Measurements from ENCODE around the gene GLS2.
"Not testable (repeated sequence)": the region's sequence is repeated elsewhere in the genome, so short reads cannot be mapped to it uniquely, and the experiment has no call there.

Gene GLS2

DNA sequence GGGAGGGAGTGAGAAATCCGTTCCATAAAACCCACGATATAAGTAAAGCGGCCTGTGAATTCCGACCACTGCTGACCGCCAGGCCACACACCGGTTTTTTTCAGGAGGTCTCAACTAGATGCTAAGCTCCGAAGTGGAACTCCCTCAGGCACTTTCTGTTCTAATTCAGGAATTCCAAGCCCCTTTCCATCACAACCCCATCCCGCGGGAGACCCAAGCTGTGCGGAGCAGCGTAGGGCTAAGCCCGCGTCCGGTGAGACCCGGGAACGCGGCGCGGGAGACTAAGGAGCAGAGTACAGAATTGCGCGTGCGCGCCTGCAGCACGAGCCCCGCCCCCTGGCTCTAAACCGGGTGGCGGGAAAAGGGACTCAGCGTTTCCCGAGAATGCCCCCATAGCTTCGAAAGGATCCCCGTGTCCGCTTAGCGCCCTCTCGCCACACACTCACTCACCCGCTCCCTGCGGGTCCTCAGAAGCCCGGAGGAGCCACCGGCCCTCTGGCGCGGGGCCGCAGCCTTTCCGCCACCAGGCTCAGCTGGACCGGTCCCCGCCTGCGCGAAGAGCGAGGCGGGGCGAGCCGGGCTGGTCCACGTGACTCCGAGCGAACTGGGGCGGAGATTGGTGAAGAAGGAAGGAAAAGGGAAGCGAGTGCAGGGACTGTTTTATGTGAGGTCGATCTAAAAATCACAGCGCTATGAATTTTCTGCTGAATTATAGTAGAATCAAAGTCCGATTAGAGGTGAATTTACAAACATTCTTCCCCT is 38.9 kb downstream of the GLS2 start, which contains the start of gene TIMELESS:
TSS of gene TIMELESS (minus strand) at position 567 of the 762 bp plus-strand sequence. CDS start 15,256 bp downstream, outside the sequence.
- peak; percentile 47 to 60 for DNase-seq (ENCODE audit: low read depth in 2 of 2)

DNA sequence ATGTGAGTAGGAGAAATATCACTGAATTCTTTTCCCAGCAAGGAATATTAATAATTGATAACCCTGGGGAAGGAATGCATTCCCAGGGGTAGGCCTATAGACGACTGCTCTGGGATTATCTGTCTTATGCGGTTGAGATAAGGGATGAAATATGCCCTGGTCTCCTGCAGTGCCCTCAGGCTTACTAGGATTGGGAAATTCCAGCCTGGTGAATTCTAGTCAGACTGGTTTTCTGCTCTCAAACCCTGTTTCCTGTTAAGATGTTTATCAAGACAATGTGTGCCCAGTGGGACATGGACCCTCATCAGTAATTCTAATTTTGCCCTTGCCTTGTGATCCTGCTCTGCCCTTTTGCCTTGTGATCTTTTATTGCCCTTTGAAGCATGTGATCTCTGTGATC is 44.8 kb downstream of the GLS2 start:
- DNase-seq (ENCODE audit: low read depth in 2 of 2), result not testable (repeated sequence)

DNA sequence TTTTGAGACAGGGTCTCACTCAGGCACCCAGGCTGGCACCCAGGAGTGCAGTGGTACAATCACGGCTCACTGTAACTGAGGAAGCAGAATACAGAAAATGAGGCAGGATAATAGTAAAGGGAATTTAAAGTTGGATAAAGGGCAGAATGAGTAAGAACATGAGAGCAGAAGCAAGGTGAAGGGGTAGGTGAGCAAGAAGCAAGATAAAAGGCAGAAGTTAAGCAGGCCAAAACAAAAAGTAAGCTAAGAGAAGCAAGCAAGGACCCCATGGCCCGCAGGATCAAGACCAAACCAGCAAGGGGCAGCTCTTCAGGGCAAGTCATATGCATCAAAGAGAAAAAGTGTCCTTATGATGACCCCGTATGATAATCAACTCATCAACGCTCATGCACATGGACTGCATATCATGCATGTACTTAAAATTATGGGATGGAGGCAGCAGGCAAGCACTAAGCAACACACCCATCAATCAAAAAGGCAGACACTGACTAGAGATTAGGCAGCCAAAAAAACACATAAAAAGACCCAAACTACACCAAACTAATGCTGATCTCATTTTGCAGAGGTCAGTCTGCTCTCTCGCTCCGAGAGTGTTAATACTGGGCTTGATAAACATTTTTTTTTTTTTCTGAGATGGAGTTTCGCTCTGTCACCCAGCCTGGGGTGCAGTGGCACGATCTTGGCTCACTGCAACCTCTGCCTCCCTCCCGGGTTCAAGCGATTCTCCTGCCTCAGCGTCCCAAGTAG is 50.4 kb downstream of the GLS2 start:
- no peak for DNase-seq (ENCODE audit: low read depth in 2 of 2)

DNA sequence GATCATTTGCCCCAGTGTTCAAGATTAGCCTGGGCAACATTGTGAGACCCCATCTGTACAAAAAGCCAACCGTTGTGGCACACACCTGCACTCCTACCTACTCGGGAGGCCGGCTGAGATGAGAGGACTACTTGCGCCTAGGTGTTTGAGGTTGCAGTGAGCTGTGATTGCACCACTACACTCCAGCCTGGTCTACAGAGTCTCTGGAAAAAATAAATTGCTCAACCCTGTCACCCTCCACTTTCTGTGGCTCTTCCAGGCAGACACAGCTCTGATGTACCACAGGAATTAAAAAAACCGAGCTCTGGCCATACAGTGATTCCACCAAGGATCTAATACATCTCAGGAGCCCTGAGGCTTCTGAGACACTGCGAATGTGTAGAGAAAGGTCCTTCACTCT is 53.1 kb downstream of the GLS2 start:
- no peak for DNase-seq (ENCODE audit: low read depth in 2 of 2)

DNA sequence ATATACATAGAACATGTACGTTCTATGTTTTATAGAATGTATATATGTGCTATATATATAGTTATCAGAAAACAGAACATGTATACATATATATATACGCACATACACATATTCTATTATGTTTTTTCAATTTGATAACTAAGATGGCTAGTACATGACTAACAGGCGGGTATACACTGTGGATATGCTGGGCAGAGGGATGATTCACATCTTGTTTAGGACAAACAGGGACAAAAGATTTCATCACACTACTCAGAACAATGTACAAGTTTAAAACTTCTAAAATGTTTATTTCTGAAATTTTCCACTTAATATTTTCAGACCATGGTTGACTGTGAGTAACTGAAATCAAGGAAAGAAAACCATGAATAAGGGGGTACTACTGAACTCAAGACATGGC is 56.1 kb downstream of the GLS2 start:
- no peak for DNase-seq (ENCODE audit: low read depth in 2 of 2)

DNA sequence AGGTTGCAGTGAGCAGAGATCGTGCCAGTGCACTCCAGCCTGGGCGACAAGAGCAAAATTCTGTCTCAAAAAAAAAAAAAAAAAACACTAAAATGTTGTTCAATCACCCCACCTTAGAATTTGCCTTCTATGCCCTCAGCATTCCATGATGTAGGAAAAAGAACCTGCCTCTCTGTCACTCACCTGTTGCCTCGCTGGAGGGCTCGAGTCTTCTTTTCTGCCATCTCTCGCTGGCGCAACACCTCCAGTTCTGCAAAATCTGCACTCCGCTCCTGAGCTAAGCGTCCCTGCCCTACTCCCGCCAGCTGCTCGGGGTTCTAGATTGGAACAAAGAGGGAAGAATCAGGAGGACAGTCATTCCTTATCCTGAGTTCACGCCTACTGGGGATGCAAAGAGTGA is 56.7 kb downstream of the GLS2 start:
- DNase-seq (ENCODE audit: low read depth in 2 of 2), result no peak

DNA sequence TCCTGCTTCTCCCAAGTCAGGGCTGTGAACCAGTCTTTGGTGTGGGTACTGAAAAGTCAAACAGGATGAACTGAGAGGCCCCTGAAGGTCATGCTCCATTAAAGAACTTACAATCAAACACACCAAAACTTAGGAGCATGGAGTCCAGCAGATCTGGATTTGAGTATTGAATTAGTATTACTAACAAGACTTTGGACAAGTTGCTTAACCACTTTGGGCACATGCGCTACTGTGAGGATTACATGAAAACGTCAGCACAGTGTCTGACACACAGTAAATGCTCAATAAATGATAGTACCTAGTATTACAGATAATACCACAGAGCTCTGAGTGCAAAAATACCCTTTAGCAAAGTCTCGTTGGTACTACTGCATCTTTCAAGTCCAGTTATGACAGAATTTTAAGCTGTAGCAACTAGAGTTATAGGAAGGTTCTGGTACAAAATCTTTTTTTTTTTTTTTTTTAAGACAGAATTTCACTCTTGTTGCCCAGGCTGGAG is 62.0 kb downstream of the GLS2 start:
- no peak for DNase-seq (ENCODE audit: low read depth in 2 of 2)

DNA sequence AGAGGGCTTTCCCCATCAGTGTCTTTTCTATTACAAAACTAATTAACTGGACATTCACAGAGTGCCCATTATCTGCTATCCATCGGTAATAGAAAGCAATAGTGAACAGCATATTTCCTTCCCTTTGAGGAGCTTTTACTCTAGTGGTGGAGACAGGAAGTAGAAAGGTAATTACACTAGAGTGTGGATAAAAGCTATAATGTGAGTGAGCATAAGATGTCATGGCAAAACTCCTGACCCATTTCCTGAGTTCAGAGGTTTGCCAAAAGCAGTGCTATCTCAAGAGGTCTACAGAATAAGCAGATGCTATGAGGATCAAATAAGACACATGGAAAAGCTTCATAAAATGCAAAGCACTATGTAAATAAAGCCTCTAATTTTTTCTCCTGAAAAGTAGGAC is 62.8 kb downstream of the GLS2 start:
- DNase-seq (ENCODE audit: low read depth in 2 of 2), result no peak
